Hepatocyte (in vitro differentiated cells): Measurements from ENCODE around the gene TMEM151A.

Experiments used
- CTCF ChIP-seq: fragments of 200-600 bp; sonication (generic); IDR thresholded peaks from 2 replicates; pipeline ENCODE4 v1.5.1; 2016; ENCODE audit warnings: antibody characterized with exemption, mild to moderate bottlenecking; ENCODE audit not compliant: poor library complexity
- EZH2phosphoT487 ChIP-seq: fragments of 200-600 bp; sonication (generic); IDR thresholded peaks from one replicate; pipeline ENCODE4 v1.6.1; 2018; ENCODE audit warnings: antibody characterized with exemption, mild to moderate bottlenecking, low read depth, moderate library complexity; ENCODE audit not compliant: unreplicated experiment, severe bottlenecking

DNA sequence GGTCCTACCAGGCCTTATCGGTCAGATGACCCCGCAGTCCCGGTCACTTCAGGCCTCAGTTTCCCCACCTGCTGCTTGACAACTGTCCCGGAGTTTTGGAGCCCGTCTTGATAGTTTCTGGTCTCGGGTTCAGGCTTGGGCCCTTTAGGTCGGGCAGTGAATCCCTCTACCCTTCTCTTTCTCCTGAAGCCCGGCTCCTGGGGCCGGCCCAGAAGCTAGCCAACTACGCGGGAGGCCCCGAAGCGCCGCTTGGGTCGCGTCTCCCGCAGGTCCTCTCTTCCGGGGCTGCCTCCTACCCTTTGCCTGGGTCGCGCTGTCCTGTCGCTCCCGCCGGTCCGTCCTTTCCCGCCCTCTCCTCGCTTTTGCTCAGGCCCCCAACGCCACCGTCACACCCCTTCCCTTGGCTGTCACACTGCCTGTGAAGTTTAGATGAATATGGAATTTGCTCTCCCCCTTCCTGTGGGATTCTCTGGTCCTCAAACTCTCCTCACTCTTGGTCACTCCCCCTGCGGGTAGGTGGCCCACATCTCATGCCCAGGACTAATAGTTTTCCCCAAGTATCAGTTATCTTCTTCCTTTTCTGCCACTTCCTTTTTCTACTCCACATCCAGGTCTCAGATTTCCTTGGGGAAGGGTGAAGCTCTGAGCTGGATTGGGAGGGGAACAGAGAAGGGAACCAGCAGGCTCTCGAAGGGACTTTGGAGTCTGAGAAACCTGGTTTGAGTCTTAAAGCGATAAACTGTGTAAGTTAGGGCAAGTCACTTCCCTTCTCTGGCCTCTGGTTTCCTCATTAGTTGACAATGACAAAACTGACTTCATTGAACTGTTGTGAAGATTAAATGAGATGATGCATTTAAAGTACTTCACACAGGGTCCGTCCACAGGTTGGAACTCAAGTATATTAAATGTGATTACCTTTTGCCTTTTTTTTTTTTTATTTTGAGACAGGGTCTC, 22.5 kb upstream of the TMEM151A start:
- TF ChIP-seq CTCF (peak; percentile 31), EZH2phosphoT487 (no peak)
